ENCODE results near the gene PIH1D1. TPM values are rescaled to one million over a fixed set of nuclear protein-coding genes. Genes with fewer than 3 reads are reported as not detected.

Gene PIH1D1
- total and polyA plus RNA-seq, 4 donors, result 41.4 to 59.4 (median 47.2) TPM

DNA sequence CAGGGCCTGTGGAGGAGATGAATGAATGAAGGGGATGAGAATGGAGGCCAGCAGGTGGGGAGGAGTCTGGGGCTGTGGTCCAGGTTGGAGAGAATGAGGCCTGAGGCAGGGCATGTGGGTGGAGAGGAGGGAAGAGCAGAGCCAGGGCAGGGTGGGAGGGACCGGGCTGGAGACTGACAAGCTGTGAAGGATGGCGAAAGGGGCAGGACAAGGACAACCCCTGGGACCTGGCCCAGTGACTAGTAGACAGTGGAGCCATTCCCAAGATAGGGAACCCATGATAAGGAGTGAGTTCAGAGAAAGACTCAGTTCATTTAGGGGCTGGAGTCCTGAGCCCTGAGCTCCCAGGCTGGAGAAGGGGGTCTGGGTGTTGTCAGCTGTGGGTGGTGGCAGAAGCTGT, 31.4 kb downstream of the PIH1D1 start:
- no peaks in the 10 kb centered on the region for H3K36me3 ChIP-seq (ENCODE audit: control insufficient read depth in 4 of 4, insufficient read depth in 3 of 4, low read depth in 1 of 4, low read length in 3 of 4)
- H3K4me3 ChIP-seq (ENCODE audit: low read depth in 1 of 3, low read length in 3 of 3), result no peak overlapping the region
- DNase-seq (ENCODE audit: low spot score), result no peak
- H3K4me1 ChIP-seq (ENCODE audit: control insufficient read depth in 4 of 4, insufficient read depth in 4 of 4, low read length in 3 of 4), result peaks cover 5 to 11% (median 7%) of the 10 kb centered on the region in 4 donors
- H3K9me3 ChIP-seq (ENCODE audit: control insufficient read depth in 4 of 4, low read length in 3 of 4), result no peaks in the 10 kb centered on the region
- H3K27me3 ChIP-seq (ENCODE audit: control insufficient read depth in 4 of 4, insufficient read depth in 4 of 4, low read length in 3 of 4), result peaks cover 6 to 21% (median 8%) of the 10 kb centered on the region in 4 donors
- 85% methylated on average over 2 of the region's 2 CpGs for WGBS
- H3K9ac ChIP-seq (ENCODE audit: low read depth in 1 of 2, low read length in 2 of 2), result no peak overlapping the region
- H3K27ac ChIP-seq (ENCODE audit: low read depth in 1 of 2, low read length in 2 of 2), result no peak overlapping the region
- TF ChIP-seq RXRA (IDR thresholded peaks at IDR 0.05) (no peak), GABPA (IDR thresholded peaks at IDR 0.05 in 1 of 2, conservative IDR thresholded peaks at IDR 0.05 in 1 of 2) (no peak)

DNA sequence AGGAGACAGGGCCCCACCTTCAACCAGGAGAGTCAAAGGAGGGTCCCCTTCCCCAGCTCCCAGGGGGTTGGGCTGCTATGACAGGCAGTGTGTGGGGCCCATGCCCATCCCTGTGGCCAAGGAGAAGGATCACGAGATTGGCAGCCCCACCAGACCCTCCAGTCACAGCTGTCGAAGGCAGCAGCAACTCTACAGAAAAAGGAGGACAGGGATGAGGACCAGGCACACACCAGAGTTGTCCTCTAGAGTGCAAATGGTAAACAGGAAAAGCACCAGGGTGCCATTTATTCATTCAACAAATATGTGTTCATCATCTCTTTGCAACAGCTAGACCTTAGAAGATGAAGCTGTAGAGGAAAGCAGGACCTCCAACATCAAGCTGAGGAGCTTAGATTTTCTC, 32.4 kb downstream of the PIH1D1 start:
- Histone ChIP-seq H3K27me3 (ENCODE audit: control insufficient read depth in 4 of 4, insufficient read depth in 4 of 4, low read length in 3 of 4) (peaks cover 6 to 21% (median 7%) of the 10 kb centered on the region in 4 donors), H3K27ac (ENCODE audit: low read depth in 1 of 2, low read length in 2 of 2) (no peak overlapping the region), H3K4me1 (ENCODE audit: control insufficient read depth in 4 of 4, insufficient read depth in 4 of 4, low read length in 3 of 4) (peaks cover 5 to 11% (median 7%) of the 10 kb centered on the region in 4 donors), H3K9me3 (ENCODE audit: control insufficient read depth in 4 of 4, low read length in 3 of 4) (no peaks in the 10 kb centered on the region), H3K36me3 (ENCODE audit: control insufficient read depth in 4 of 4, insufficient read depth in 3 of 4, low read depth in 1 of 4, low read length in 3 of 4) (no peaks in the 10 kb centered on the region), H3K4me3 (ENCODE audit: low read depth in 1 of 3, low read length in 3 of 3) (no peak overlapping the region), H3K9ac (ENCODE audit: low read depth in 1 of 2, low read length in 2 of 2) (no peak overlapping the region)
- no peak for DNase-seq (ENCODE audit: low spot score)
- TF ChIP-seq SP1 (IDR thresholded peaks at IDR 0.05) (no peak), FOXA1 (IDR thresholded peaks at IDR 0.05) (no peak), RXRA (IDR thresholded peaks at IDR 0.05) (no peak), HNF4G (IDR thresholded peaks at IDR 0.05) (no peak), FOXA2 (IDR thresholded peaks at IDR 0.05) (no peak), YY1 (IDR thresholded peaks at IDR 0.05) (no peak), TAF1 (conservative IDR thresholded peaks at IDR 0.05) (no peak), EGR1 (IDR thresholded peaks at IDR 0.05; ENCODE audit: low read depth in 2 of 2) (no peak), NR2F2 (IDR thresholded peaks at IDR 0.05) (no peak), GABPA (IDR thresholded peaks at IDR 0.05 in 1 of 2, conservative IDR thresholded peaks at IDR 0.05 in 1 of 2) (no peak), HNF4A (conservative IDR thresholded peaks at IDR 0.05) (no peak), RAD21 (IDR thresholded peaks at IDR 0.05) (no peak), JUND (IDR thresholded peaks at IDR 0.05) (no peak)
- TF ChIP-seq, protein P1, sequence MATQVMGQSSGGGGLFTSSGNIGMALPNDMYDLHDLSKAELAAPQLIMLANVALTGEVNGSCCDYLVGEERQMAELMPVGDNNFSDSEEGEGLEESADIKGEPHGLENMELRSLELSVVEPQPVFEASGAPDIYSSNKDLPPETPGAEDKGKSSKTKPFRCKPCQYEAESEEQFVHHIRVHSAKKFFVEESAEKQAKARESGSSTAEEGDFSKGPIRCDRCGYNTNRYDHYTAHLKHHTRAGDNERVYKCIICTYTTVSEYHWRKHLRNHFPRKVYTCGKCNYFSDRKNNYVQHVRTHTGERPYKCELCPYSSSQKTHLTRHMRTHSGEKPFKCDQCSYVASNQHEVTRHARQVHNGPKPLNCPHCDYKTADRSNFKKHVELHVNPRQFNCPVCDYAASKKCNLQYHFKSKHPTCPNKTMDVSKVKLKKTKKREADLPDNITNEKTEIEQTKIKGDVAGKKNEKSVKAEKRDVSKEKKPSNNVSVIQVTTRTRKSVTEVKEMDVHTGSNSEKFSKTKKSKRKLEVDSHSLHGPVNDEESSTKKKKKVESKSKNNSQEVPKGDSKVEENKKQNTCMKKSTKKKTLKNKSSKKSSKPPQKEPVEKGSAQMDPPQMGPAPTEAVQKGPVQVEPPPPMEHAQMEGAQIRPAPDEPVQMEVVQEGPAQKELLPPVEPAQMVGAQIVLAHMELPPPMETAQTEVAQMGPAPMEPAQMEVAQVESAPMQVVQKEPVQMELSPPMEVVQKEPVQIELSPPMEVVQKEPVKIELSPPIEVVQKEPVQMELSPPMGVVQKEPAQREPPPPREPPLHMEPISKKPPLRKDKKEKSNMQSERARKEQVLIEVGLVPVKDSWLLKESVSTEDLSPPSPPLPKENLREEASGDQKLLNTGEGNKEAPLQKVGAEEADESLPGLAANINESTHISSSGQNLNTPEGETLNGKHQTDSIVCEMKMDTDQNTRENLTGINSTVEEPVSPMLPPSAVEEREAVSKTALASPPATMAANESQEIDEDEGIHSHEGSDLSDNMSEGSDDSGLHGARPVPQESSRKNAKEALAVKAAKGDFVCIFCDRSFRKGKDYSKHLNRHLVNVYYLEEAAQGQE (IDR thresholded peaks at IDR 0.05), result no peak
- TF ChIP-seq, protein P2, sequence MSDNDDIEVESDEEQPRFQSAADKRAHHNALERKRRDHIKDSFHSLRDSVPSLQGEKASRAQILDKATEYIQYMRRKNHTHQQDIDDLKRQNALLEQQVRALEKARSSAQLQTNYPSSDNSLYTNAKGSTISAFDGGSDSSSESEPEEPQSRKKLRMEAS (IDR thresholded peaks at IDR 0.05), result no peak
- TF ChIP-seq, protein P3, sequence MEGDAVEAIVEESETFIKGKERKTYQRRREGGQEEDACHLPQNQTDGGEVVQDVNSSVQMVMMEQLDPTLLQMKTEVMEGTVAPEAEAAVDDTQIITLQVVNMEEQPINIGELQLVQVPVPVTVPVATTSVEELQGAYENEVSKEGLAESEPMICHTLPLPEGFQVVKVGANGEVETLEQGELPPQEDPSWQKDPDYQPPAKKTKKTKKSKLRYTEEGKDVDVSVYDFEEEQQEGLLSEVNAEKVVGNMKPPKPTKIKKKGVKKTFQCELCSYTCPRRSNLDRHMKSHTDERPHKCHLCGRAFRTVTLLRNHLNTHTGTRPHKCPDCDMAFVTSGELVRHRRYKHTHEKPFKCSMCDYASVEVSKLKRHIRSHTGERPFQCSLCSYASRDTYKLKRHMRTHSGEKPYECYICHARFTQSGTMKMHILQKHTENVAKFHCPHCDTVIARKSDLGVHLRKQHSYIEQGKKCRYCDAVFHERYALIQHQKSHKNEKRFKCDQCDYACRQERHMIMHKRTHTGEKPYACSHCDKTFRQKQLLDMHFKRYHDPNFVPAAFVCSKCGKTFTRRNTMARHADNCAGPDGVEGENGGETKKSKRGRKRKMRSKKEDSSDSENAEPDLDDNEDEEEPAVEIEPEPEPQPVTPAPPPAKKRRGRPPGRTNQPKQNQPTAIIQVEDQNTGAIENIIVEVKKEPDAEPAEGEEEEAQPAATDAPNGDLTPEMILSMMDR (IDR thresholded peaks at IDR 0.05; ENCODE audit: low read depth, low read length, missing input control), result no peak
- TF ChIP-seq, protein P4, sequence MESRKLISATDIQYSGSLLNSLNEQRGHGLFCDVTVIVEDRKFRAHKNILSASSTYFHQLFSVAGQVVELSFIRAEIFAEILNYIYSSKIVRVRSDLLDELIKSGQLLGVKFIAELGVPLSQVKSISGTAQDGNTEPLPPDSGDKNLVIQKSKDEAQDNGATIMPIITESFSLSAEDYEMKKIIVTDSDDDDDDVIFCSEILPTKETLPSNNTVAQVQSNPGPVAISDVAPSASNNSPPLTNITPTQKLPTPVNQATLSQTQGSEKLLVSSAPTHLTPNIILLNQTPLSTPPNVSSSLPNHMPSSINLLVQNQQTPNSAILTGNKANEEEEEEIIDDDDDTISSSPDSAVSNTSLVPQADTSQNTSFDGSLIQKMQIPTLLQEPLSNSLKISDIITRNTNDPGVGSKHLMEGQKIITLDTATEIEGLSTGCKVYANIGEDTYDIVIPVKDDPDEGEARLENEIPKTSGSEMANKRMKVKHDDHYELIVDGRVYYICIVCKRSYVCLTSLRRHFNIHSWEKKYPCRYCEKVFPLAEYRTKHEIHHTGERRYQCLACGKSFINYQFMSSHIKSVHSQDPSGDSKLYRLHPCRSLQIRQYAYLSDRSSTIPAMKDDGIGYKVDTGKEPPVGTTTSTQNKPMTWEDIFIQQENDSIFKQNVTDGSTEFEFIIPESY (IDR thresholded peaks at IDR 0.05), result no peak
- TF ChIP-seq, protein P5, sequence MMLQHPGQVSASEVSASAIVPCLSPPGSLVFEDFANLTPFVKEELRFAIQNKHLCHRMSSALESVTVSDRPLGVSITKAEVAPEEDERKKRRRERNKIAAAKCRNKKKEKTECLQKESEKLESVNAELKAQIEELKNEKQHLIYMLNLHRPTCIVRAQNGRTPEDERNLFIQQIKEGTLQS (IDR thresholded peaks at IDR 0.05), result no peak
- WGBS, result 64% methylated on average over 2 of the region's 2 CpGs
